Testis (tissue), 3 donors: ENCODE results near the gene OGFOD3. TPM values are rescaled to one million over a fixed set of nuclear protein-coding genes. Genes with fewer than 3 reads are reported as not detected.

Experiments used
- DNase-seq: peaks from one replicate; pipeline ENCODE4 v3.0.0-alpha.2; 2019
- H3K27ac ChIP-seq, 2 donors: fragments of 200-600 bp; sonication (generic); one replicate each; pipeline ENCODE4 v1.5.1; 2019
- H3K27me3 ChIP-seq: fragments of 200-600 bp; sonication (generic); one replicate; pipeline ENCODE4 v1.5.1; 2019
- H3K36me3 ChIP-seq: fragments of 200-600 bp; sonication (generic); one replicate; pipeline ENCODE4 v1.5.1; 2017; ENCODE audit warnings: low read depth; ENCODE audit errors: missing control alignments
- H3K4me1 ChIP-seq: fragments of 200-600 bp; sonication (generic); one replicate; pipeline ENCODE4 v1.5.1; 2019
- H3K4me3 ChIP-seq, 2 donors: fragments of 200-600 bp; sonication (generic); one replicate each; pipeline ENCODE4 v1.5.1; 2017 to 2019
- H3K9me3 ChIP-seq: fragments of 200-600 bp; sonication (generic); one replicate; pipeline ENCODE4 v1.5.1; 2017
- POLR2A ChIP-seq: fragments of 450-650 bp; IDR thresholded peaks from one replicate; pipeline ENCODE4 v1.6.1; 2017; ENCODE audit warnings: antibody characterized with exemption, mild to moderate bottlenecking, moderate library complexity
- WGBS, 2 donors: methylation state at CpG; one replicate each; pipeline ENCODE4 v1.1.5; 2018; 5-methylcytosine and 5-hydroxymethylcytosine counted together
- intact Hi-C: fragments of 100-400 bp; cut with DNase I; formaldehyde crosslinking; loops from one replicate; pipeline ENCODE4 v1.15.1; 2023; ENCODE audit warnings: low total_unique reads
- polyA plus RNA-seq: library from polyadenylated mRNA; stranded (reverse); fragments of 350-450 nt; fragmentation: Illumina TruSeq; extraction: RNeasy Lipid Tissue Mini Kit (QIAGEN cat#74804); gene quantifications from one replicate; pipeline ENCODE4 v1.2.3, GENCODE V29; 2014; ENCODE audit warnings: low read depth, low replicate concordance; ENCODE audit not compliant: insufficient read depth
- total RNA-seq, 2 donors: library from RNA; depleted of rRNA; stranded (reverse); fragments of >200 nt; gene quantifications; one replicate each; pipeline ENCODE4 v1.2.3, GENCODE V29; 2016
- TF ChIP-seq, protein P1 (sequence below), 3 experiments: fragments of 450-650 bp in 2 of 3; fragments of 200-600 bp in 1 of 3; sonication (generic) in 1 of 3; IDR thresholded peaks; one replicate each; pipeline ENCODE4 v1.5.1; 2016 to 2019; ENCODE audit warnings: antibody characterized with exemption in 3 of 3, mild to moderate bottlenecking in 2 of 3, moderate library complexity in 1 of 3

Gene OGFOD3
- total and polyA plus RNA-seq, 3 donors from 2014 or later = 19.6 to 37.4 (median 28.9) TPM

DNA sequence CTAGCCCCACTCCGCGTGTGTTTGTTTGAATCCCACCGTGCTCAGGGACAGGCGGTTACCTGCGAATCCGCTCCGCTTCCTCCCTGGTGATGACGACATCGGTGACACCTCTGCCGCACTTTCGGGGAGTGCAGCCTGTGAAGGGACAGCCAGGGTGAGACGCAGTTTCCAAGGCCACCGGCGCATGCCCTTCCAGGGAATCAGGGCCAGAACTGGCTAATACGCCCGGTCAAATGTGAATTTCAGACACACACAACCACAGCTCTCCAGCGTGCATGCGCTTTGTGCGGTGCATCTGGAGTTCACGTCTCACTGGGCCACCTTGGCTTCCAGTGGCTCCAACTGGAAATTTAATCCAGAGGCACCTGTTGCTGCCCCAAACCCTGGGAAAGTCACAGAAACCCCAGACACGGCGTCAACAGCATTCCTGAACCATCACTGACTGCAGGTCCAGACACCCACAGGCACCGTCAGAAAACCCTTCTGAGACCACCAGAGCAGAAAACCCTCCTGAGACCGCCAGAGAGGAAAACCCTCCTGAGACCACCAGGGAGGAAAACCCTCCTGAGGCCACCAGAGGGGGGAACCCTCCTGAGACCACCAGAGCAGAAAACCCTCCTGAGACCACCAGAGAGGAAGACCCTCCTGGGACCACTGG lies 6.9 kb downstream of the OGFOD3 start:
- Histone ChIP-seq H3K4me1 (peaks cover 3% of the 10 kb centered on the region), H3K27me3 (no peaks in the 10 kb centered on the region), H3K36me3 (no peaks in the 10 kb centered on the region), H3K9me3 (no peaks in the 10 kb centered on the region), H3K4me3 (no peak overlapping the region), H3K27ac (no peak overlapping the region)
- DNase-seq = no peak
- TF ChIP-seq, protein P1, sequence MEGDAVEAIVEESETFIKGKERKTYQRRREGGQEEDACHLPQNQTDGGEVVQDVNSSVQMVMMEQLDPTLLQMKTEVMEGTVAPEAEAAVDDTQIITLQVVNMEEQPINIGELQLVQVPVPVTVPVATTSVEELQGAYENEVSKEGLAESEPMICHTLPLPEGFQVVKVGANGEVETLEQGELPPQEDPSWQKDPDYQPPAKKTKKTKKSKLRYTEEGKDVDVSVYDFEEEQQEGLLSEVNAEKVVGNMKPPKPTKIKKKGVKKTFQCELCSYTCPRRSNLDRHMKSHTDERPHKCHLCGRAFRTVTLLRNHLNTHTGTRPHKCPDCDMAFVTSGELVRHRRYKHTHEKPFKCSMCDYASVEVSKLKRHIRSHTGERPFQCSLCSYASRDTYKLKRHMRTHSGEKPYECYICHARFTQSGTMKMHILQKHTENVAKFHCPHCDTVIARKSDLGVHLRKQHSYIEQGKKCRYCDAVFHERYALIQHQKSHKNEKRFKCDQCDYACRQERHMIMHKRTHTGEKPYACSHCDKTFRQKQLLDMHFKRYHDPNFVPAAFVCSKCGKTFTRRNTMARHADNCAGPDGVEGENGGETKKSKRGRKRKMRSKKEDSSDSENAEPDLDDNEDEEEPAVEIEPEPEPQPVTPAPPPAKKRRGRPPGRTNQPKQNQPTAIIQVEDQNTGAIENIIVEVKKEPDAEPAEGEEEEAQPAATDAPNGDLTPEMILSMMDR (IDR thresholded peaks at IDR 0.05) = no peak
- no peak for TF ChIP-seq POLR2A
- 76 to 87% methylated on average over 12 to 24 of the region's 24 CpGs for WGBS, 2 donors
- intact Hi-C loops = loop anchor here (10.0 kb wide), 1 partner anchor 57 kb away; the partner anchor contains the start of gene TEX19

DNA sequence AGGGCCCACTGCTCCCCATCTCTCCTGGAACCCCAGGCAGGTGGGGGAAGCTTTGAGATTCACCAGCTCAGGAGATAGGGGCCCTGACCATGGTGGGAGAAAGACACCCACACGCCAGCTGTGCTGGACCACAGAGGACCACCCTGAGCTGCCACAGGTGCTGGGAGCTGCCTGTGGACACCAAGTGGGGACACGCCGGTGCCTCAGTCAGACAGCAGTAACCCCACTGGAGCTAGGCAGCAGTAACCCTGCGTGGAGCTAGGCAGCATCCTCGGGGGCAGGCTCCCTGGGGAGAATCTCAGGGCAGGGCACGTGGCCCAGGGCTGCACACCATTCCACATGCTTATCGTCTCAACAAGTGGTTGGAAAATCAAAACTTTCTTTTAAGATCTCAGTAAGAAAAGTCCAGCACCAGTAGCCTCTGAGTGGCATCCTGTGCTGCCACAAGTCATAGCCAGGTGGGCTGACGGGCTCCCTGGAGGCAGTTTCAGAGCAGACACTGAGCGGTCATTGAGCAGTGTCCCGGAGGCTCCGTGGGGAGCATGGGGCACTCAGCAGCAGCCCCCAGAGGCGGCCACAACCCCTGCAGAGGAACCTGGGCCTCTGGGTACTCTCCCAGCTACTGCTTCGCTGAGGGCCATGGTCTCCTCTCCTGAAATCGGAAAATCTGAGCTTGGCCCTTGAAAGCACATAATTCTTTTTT lies 8.2 kb downstream of the OGFOD3 start:
- Histone ChIP-seq H3K36me3 (no peaks in the 10 kb centered on the region), H3K9me3 (no peaks in the 10 kb centered on the region), H3K27me3 (no peaks in the 10 kb centered on the region), H3K27ac (no peak overlapping the region), H3K4me3 (no peak overlapping the region), H3K4me1 (peaks cover 3% of the 10 kb centered on the region)
- intact Hi-C loops = loop anchor here (10.0 kb wide), 1 partner anchor 55 kb away; the partner anchor contains the start of gene TEX19
- no peak for DNase-seq
- 86 to 89% methylated on average over 5 to 14 of the region's 14 CpGs for whole genome bisulfite sequencing, 2 donors
- no peak for TF ChIP-seq POLR2A
- TF ChIP-seq, protein P1 (IDR thresholded peaks at IDR 0.05) = no peak

DNA sequence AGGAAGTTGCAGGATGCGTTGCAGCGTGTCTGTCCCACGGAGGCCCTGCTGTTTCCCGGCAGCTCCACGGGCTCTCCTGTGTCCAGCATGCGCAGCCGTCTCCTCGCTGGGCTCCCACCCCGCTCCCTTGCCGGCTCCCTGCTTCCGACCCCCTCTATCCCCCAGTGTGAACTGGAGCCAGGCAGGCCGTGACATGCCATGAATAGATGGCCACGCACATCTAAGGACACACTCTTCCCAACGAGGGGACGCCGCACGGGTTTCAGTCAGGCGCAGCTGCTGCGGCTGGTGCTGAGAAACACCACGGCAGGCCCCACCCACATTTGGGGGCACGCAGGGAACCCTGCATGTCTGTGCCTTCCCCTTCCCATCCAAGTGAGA lies 9.5 kb downstream of the OGFOD3 start:
- Histone ChIP-seq H3K4me3 (no peak overlapping the region), H3K9me3 (no peaks in the 10 kb centered on the region), H3K27me3 (no peaks in the 10 kb centered on the region), H3K36me3 (no peaks in the 10 kb centered on the region), H3K27ac (no peak overlapping the region), H3K4me1 (peaks cover 3% of the 10 kb centered on the region)
- intact Hi-C loops = no loop called here
- DNase-seq = no peak
- WGBS, 2 donors = 92 to 96% methylated on average over 18 to 21 of the region's 21 CpGs
- TF ChIP-seq, protein P1 (IDR thresholded peaks at IDR 0.05) = no peak
- TF ChIP-seq POLR2A = no peak

DNA sequence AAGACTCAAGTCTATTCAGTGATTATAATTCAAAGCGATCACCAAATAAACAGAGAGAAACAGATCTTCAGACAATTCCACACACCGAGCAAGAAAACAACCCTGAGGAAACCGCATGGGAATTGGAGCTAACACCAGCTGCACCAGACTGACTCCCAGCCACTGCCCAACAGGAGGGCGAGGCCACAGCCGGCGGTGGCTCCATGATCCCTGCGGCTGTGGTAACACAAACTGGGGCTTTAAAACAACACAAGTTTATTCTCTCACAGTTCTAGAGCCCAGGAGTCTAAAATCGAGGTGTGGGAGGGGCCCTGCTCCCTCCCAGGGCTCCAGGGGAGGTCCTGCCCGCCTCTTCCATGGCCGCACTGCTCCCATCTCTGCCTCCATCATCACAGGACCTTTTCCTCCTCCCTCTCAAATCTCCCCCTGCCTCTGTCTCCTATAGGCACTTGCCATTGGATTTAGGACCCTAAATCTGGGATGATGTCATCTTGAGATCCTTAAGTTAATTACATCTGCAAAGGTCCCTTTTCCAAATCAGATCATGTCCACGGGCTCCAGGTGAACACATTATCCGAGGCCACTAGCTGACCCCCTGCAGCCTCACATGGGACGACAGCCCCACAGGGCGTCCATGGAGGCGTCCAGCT lies 10.0 kb downstream of the OGFOD3 start:
- Histone ChIP-seq H3K27ac (no peak overlapping the region), H3K4me3 (no peak overlapping the region), H3K36me3 (no peaks in the 10 kb centered on the region), H3K4me1 (peaks cover 3% of the 10 kb centered on the region), H3K9me3 (no peaks in the 10 kb centered on the region), H3K27me3 (no peaks in the 10 kb centered on the region)
- WGBS, 2 donors = 89 to 90% methylated on average over 15 of the region's 15 CpGs
- intact Hi-C loops = no loop called here
- DNase-seq = no peak
- TF ChIP-seq POLR2A = no peak
- TF ChIP-seq, protein P1 (IDR thresholded peaks at IDR 0.05) = no peak
